Transverse colon (tissue), 4 donors: Measurements from ENCODE around the gene RANBP9.

Experiments used
- EP300 ChIP-seq: sonication (generic); formaldehyde crosslinking; IDR thresholded peaks from one replicate; pipeline ENCODE4 v1.6.1; 2017; ENCODE audit warnings: antibody characterized with exemption, low read depth
- POLR2A ChIP-seq: fragments of 450-650 bp; IDR thresholded peaks from one replicate; pipeline ENCODE4 v1.6.1; 2016; ENCODE audit warnings: antibody characterized with exemption, mild to moderate bottlenecking, moderate library complexity
- POLR2AphosphoS5 ChIP-seq, 3 donors: sonication (generic); formaldehyde crosslinking; IDR thresholded peaks; one replicate each; pipeline ENCODE4 v1.6.1; 2016; ENCODE audit warnings: antibody characterized with exemption in 3 of 3
- TF ChIP-seq, protein P1 (sequence below), 5 experiments: fragments of 200-600 bp in 3 of 5; fragments of 450-650 bp in 2 of 5; sonication (generic) in 3 of 5; IDR thresholded peaks; 1 replicate in 2 of 5; 2 replicates in 3 of 5; pipeline ENCODE4 v1.5.1; 2016 to 2017; ENCODE audit warnings: antibody characterized with exemption in 5 of 5, inconsistent platforms in 3 of 5, mild to moderate bottlenecking in 2 of 5, moderate library complexity in 1 of 5

DNA sequence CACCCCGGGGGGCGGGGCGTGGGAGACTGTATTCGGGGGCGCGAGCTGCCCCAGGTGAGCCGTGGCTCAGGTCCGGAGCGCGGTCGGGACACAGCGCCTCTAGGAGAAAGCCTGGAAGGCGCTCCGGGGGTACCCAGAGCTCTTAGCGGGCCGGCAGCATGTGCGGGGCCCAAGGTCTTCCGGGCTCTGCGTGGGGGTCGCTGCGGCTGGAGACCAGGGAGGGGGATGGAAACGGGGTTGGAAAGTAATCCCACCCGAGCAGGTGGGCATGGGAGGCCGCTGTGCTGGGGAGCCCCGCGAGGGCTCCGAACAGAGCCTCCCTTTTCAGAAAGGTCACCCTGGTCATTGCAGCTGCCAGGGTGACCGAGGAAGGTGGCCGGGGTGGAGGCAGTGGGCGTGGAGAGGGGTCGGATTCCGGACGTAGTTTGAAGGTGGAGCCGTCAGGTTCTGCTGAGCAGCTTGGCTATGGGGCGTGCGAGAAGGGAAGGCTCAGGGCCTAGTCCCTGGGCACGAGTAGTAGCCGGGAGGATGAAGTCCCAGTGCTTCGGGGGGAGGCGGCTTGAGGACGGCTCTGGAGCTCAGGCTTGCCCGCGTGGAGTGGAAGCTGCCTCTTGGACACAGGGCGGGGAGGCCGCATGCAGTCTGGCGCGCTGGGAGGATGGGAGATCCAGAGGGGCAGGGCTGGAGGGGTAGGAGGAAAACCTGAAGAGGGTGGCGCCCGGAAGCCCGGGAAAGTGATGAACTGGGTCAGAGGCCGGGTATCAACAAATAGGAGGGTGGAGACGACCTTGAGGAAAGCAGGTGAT, 136.9 kb downstream of the RANBP9 start, which contains the start of gene SIRT5:
- TF ChIP-seq POLR2AphosphoS5 (IDR thresholded peaks at IDR 0.05) (peak; percentile 84 to 91 (median 87)), POLR2A (peak; percentile 97), EP300 (peak; percentile 29)
- TF ChIP-seq, protein P1, sequence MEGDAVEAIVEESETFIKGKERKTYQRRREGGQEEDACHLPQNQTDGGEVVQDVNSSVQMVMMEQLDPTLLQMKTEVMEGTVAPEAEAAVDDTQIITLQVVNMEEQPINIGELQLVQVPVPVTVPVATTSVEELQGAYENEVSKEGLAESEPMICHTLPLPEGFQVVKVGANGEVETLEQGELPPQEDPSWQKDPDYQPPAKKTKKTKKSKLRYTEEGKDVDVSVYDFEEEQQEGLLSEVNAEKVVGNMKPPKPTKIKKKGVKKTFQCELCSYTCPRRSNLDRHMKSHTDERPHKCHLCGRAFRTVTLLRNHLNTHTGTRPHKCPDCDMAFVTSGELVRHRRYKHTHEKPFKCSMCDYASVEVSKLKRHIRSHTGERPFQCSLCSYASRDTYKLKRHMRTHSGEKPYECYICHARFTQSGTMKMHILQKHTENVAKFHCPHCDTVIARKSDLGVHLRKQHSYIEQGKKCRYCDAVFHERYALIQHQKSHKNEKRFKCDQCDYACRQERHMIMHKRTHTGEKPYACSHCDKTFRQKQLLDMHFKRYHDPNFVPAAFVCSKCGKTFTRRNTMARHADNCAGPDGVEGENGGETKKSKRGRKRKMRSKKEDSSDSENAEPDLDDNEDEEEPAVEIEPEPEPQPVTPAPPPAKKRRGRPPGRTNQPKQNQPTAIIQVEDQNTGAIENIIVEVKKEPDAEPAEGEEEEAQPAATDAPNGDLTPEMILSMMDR (IDR thresholded peaks at IDR 0.05): no peak
